ENCODE measurements around the gene ATP2B2. TPM values are rescaled to one million over a fixed set of nuclear protein-coding genes. Genes with fewer than 3 reads are reported as not detected.

ATP2B2 gene
- polyA plus RNA-seq, 2 of the 4 experiments (the other 2 are of a cell fraction) = 0.03 to 0.04 TPM

- H3K27ac ChIP-seq = no peak overlapping the region
- TF ChIP-seq CTCF (IDR thresholded peaks at IDR 0.05) = no peak
- peak; percentile 58 to 65 for TF ChIP-seq CEBPB (IDR thresholded peaks at IDR 0.05)
- no peak overlapping the region; the same call in 2 of the 3 replicates for H3K4me2 ChIP-seq
- no peak for ATAC-seq
- peaks cover 22% of the 10 kb centered on the region; the same call in 2 of the 3 replicates for H3K4me1 ChIP-seq
- 55% methylated on average over 6 of the region's 6 CpGs for WGBS (ENCODE audit: missing lambda C conversion rate)
- no peak for FAIRE-seq
- H3K9me3 ChIP-seq = no peaks in the 10 kb centered on the region
- H3K4me3 ChIP-seq = no peak overlapping the region
- POLR2A ChIA-PET = no interaction called here
- DNase-seq (ENCODE audit: low read depth in 1 of 2, low spot score in 1 of 2) = no peak
- CTCF ChIA-PET = no interaction called here
Measured at GRCh38 chr3:10508619-10509260, 3.4 kb upstream of the ATP2B2 start.

GRCh38 chr3:10508235-10508618 lies 2.8 kb upstream of the ATP2B2 start:
- Histone ChIP-seq H3K4me3 (no peak overlapping the region), H3K27ac (no peak overlapping the region), H3K4me1 (peaks cover 22% of the 10 kb centered on the region; the same call in 2 of the 3 replicates), H3K9me3 (no peaks in the 10 kb centered on the region), H3K4me2 (no peak overlapping the region)
- DNase-seq (ENCODE audit: low read depth in 1 of 2, low spot score in 1 of 2) = no peak
- WGBS (ENCODE audit: missing lambda C conversion rate) = 41% methylated on average over 3 of the region's 3 CpGs
- no peak for FAIRE-seq
- CTCF ChIA-PET = no interaction called here
- no peak for ATAC-seq
- TF ChIP-seq RAD21 (conservative IDR thresholded peaks at IDR 0.05 in 1 of 2, IDR thresholded peaks at IDR 0.05 in 1 of 2) = no peak
- no peak for TF ChIP-seq SMC3 (IDR thresholded peaks at IDR 0.05)
- no peak for TF ChIP-seq FOXS1 (CRISPR knock-in tag; IDR thresholded peaks at IDR 0.05)
- TF ChIP-seq EHF (CRISPR knock-in tag; IDR thresholded peaks at IDR 0.05) = no peak
- TF ChIP-seq EHMT2 (IDR thresholded peaks at IDR 0.05; ENCODE audit: low read depth) = no peak
- TF ChIP-seq REST (IDR thresholded peaks at IDR 0.05) = no peak
- no peak for TF ChIP-seq ATOH8 (CRISPR knock-in tag; IDR thresholded peaks at IDR 0.05; ENCODE audit: low read depth)
- TF ChIP-seq HES2 (IDR thresholded peaks at IDR 0.05) = no peak
- no peak for TF ChIP-seq ESRRA (IDR thresholded peaks at IDR 0.05; ENCODE audit: borderline replicate concordance, low read length)
- TF ChIP-seq, protein P1, sequence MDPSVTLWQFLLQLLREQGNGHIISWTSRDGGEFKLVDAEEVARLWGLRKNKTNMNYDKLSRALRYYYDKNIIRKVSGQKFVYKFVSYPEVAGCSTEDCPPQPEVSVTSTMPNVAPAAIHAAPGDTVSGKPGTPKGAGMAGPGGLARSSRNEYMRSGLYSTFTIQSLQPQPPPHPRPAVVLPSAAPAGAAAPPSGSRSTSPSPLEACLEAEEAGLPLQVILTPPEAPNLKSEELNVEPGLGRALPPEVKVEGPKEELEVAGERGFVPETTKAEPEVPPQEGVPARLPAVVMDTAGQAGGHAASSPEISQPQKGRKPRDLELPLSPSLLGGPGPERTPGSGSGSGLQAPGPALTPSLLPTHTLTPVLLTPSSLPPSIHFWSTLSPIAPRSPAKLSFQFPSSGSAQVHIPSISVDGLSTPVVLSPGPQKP (IDR thresholded peaks at IDR 0.05; ENCODE audit: low read depth, low read length) = no peak
- TF ChIP-seq FOSB (CRISPR knock-in tag; IDR thresholded peaks at IDR 0.05) = no peak
- no peak for TF ChIP-seq JUN (IDR thresholded peaks at IDR 0.05)
- POLR2A ChIA-PET = no interaction called here

- ChIA-PET POLR2A (no interaction called here), CTCF (no interaction called here)
- H3K27ac ChIP-seq = no peak overlapping the region
- no peak for TF ChIP-seq FOSB (CRISPR knock-in tag; IDR thresholded peaks at IDR 0.05)
- no peak for TF ChIP-seq CBX8 (IDR thresholded peaks at IDR 0.05)
- no peak for TF ChIP-seq TP53 (CRISPR knock-in tag; IDR thresholded peaks at IDR 0.05)
- TF ChIP-seq HES2 (IDR thresholded peaks at IDR 0.05) = no peak
- no peak for TF ChIP-seq ZFP36 (IDR thresholded peaks at IDR 0.05; ENCODE audit: borderline replicate concordance, partially characterized antibody)
- no peak for TF ChIP-seq REST (IDR thresholded peaks at IDR 0.05)
- no peak for TF ChIP-seq E2F6 (IDR thresholded peaks at IDR 0.05; ENCODE audit: borderline replicate concordance, low read depth)
- H3K9me3 ChIP-seq = no peaks in the 10 kb centered on the region
- 82% methylated on average over 9 of the region's 9 CpGs for WGBS (ENCODE audit: missing lambda C conversion rate)
- H3K4me2 ChIP-seq = no peak overlapping the region
- ATAC-seq (no peak), DNase-seq (ENCODE audit: low read depth in 1 of 2, low spot score in 1 of 2) (no peak), FAIRE-seq (no peak)
- no peak overlapping the region for H3K4me3 ChIP-seq
- peaks cover 19% of the 10 kb centered on the region; the same call in 2 of the 3 replicates for H3K4me1 ChIP-seq
Measured at GRCh38 chr3:10507331-10507730, 1.9 kb upstream of the ATP2B2 start.
